Liver (tissue), 9 donors: ENCODE results near the gene RPGRIP1L. TPM values are rescaled to one million over a fixed set of nuclear protein-coding genes. Genes with fewer than 3 reads are reported as not detected.
A peak's percentile ranks its signal among the peaks of the same experiment; 100 is the strongest.

Experiments
- DNase-seq: peaks from one replicate; pipeline ENCODE4 v3.0.0-alpha.2; 2017; ENCODE audit warnings: low spot score
- H3K27ac ChIP-seq, 2 donors: one replicate each; pipeline ENCODE4 v1.7.0; 2013; ENCODE audit warnings: inconsistent platforms in 2 of 2, low read length in 2 of 2, control low read depth in 1 of 2, low read depth in 1 of 2, mild to moderate bottlenecking in 1 of 2
- H3K27me3 ChIP-seq, 4 donors: one replicate each; pipeline versions ENCODE4 v1.6.1 to v1.7.0; 2013; ENCODE audit warnings: low read length in 3 of 4, inconsistent platforms in 1 of 4, mild to moderate bottlenecking in 1 of 4, moderate library complexity in 1 of 4; ENCODE audit not compliant: control insufficient read depth in 4 of 4, insufficient read depth in 4 of 4
- H3K36me3 ChIP-seq, 4 donors: one replicate each; pipeline versions ENCODE4 v1.6.1 to v1.7.0; 2013; ENCODE audit warnings: low read length in 3 of 4, mild to moderate bottlenecking in 3 of 4, low read depth in 1 of 4, moderate library complexity in 1 of 4; ENCODE audit not compliant: control insufficient read depth in 4 of 4, insufficient read depth in 3 of 4
- H3K4me1 ChIP-seq, 4 donors: one replicate each; pipeline versions ENCODE4 v1.6.1 to v1.7.0; 2013; ENCODE audit warnings: low read length in 3 of 4, mild to moderate bottlenecking in 3 of 4, moderate library complexity in 1 of 4; ENCODE audit not compliant: control insufficient read depth in 4 of 4, insufficient read depth in 4 of 4
- H3K4me3 ChIP-seq, 3 donors: one replicate each; pipeline versions ENCODE4 v1.6.1 to v1.7.0; 2013; ENCODE audit warnings: low read length in 3 of 3, control low read depth in 1 of 3, low read depth in 1 of 3, mild to moderate bottlenecking in 1 of 3
- H3K9ac ChIP-seq, 2 donors: one replicate each; pipeline ENCODE4 v1.7.0; 2013; ENCODE audit warnings: low read length in 2 of 2, mild to moderate bottlenecking in 2 of 2, moderate library complexity in 2 of 2, control low read depth in 1 of 2, low read depth in 1 of 2
- H3K9me3 ChIP-seq, 4 donors: one replicate each; pipeline versions ENCODE4 v1.6.1 to v1.7.0; 2013; ENCODE audit warnings: low read length in 3 of 4; ENCODE audit not compliant: control insufficient read depth in 4 of 4
- FOXA2 ChIP-seq: IDR thresholded peaks from 2 replicates; pipeline ENCODE4 v1.6.1; 2016; ENCODE audit warnings: antibody characterized with exemption
- GABPA ChIP-seq, 2 donors: IDR thresholded peaks in 1 of 2; conservative IDR thresholded peaks in 1 of 2; 2 replicates each; pipeline ENCODE4 v1.6.1; 2016; ENCODE audit warnings: antibody characterized with exemption in 2 of 2, mild to moderate bottlenecking in 1 of 2, moderate library complexity in 1 of 2
- HNF4G ChIP-seq: IDR thresholded peaks from 2 replicates; pipeline ENCODE4 v1.6.1; 2016; ENCODE audit warnings: antibody characterized with exemption
- JUND ChIP-seq, 2 donors: IDR thresholded peaks; 2 replicates each; pipeline ENCODE4 v1.6.1; 2016; ENCODE audit warnings: antibody characterized with exemption in 2 of 2
- NR2F2 ChIP-seq: IDR thresholded peaks from 2 replicates; pipeline ENCODE4 v1.6.1; 2016; ENCODE audit warnings: antibody characterized with exemption
- RAD21 ChIP-seq, 2 donors: IDR thresholded peaks; 2 replicates each; pipeline ENCODE4 v1.6.1; 2016; ENCODE audit warnings: antibody characterized with exemption in 2 of 2, mild to moderate bottlenecking in 2 of 2
- RXRA ChIP-seq, 2 donors: IDR thresholded peaks; 2 replicates each; pipeline ENCODE4 v1.6.1; 2017 to 2018; ENCODE audit warnings: antibody characterized with exemption in 2 of 2, mild to moderate bottlenecking in 1 of 2
- SP1 ChIP-seq: IDR thresholded peaks from 2 replicates; pipeline ENCODE4 v1.6.1; 2018; ENCODE audit warnings: antibody characterized with exemption, mild to moderate bottlenecking
- TAF1 ChIP-seq: conservative IDR thresholded peaks from 2 replicates; pipeline ENCODE4 v1.6.1; 2016; ENCODE audit warnings: antibody characterized with exemption, mild to moderate bottlenecking
- YY1 ChIP-seq: IDR thresholded peaks from 2 replicates; pipeline ENCODE4 v1.6.1; 2016; ENCODE audit warnings: antibody characterized with exemption, mild to moderate bottlenecking
- WGBS: extraction: QIAGEN DNeasy Blood & Tissue Kit; methylation state at CpG from one replicate; pipeline ENCODE4 v1.1.7; 2013; 5-methylcytosine and 5-hydroxymethylcytosine counted together
- polyA plus RNA-seq, 2 donors: library from polyadenylated mRNA; stranded (reverse) in 1 of 2; unstranded in 1 of 2; fragments of 200-250 nt in 1 of 2; fragments of >200 nt in 1 of 2; fragmentation: Nextera tagmentation in 1 of 2; extraction: Ambion mirVana in 1 of 2; gene quantifications; one replicate each; pipeline versions ENCODE4 v1.2.1 to v1.2.3, GENCODE V29; 2013 to 2015
- total RNA-seq, 2 donors: library from RNA; depleted of rRNA; stranded (reverse); fragments of >200 nt; gene quantifications; one replicate each; pipeline ENCODE4 v1.2.3, GENCODE V29; 2014
- TF ChIP-seq, protein P1 (sequence below): IDR thresholded peaks from 2 replicates; pipeline ENCODE4 v1.6.1; 2016; ENCODE audit warnings: antibody characterized with exemption
- TF ChIP-seq, protein P2 (sequence below): fragments of 150-350 bp; IDR thresholded peaks from 2 replicates; pipeline ENCODE4 v1.5.1; 2017; ENCODE audit warnings: improper control_type of control experiment, low read depth, low read length; ENCODE audit not compliant: missing input control
- TF ChIP-seq, protein P3 (sequence below): IDR thresholded peaks from 2 replicates; pipeline ENCODE4 v1.6.1; 2016; ENCODE audit warnings: antibody characterized with exemption
- TF ChIP-seq, protein P4 (sequence below): IDR thresholded peaks from 2 replicates; pipeline ENCODE4 v1.6.1; 2016; ENCODE audit warnings: antibody characterized with exemption
- donor health status: healthy.
- donor health status: healthy.
- donor health status: healthy.
- donor health status: healthy.
- donor health status: healthy.

RPGRIP1L gene
- total and polyA plus RNA-seq, 4 donors, result 0.46 to 1.4 (median 0.89) TPM

DNA sequence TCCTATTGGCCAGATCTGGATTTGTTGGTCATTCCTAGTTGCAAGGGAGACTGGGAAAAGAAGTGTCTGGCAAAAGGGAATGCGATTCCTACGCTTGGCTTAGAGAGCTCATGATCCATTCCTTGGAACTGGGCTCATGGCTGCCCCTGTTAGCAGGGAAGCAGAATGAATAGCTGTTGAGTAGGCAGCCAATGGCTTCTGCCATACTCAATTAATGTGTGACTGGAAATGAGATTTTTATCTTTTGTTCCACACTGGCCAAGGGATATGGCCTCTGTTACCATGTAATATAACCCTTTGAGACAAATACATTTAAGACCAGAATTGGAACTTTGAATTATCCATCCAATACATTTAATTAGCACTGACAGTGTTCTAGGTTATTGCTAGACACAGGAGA lies 31.2 kb upstream of the RPGRIP1L start:
- H3K4me3 ChIP-seq, result no peak overlapping the region
- 96% methylated on average over 2 of the region's 2 CpGs for WGBS
- no peaks in the 10 kb centered on the region for H3K9me3 ChIP-seq
- TF ChIP-seq JUND (IDR thresholded peaks at IDR 0.05) (no peak), YY1 (no peak), TAF1 (no peak), HNF4G (no peak), GABPA (IDR thresholded peaks at IDR 0.05 in 1 of 2, conservative IDR thresholded peaks at IDR 0.05 in 1 of 2) (no peak), FOXA2 (no peak), RAD21 (IDR thresholded peaks at IDR 0.05) (no peak), NR2F2 (no peak)
- TF ChIP-seq, protein P1, sequence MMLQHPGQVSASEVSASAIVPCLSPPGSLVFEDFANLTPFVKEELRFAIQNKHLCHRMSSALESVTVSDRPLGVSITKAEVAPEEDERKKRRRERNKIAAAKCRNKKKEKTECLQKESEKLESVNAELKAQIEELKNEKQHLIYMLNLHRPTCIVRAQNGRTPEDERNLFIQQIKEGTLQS, result no peak
- TF ChIP-seq, protein P2, sequence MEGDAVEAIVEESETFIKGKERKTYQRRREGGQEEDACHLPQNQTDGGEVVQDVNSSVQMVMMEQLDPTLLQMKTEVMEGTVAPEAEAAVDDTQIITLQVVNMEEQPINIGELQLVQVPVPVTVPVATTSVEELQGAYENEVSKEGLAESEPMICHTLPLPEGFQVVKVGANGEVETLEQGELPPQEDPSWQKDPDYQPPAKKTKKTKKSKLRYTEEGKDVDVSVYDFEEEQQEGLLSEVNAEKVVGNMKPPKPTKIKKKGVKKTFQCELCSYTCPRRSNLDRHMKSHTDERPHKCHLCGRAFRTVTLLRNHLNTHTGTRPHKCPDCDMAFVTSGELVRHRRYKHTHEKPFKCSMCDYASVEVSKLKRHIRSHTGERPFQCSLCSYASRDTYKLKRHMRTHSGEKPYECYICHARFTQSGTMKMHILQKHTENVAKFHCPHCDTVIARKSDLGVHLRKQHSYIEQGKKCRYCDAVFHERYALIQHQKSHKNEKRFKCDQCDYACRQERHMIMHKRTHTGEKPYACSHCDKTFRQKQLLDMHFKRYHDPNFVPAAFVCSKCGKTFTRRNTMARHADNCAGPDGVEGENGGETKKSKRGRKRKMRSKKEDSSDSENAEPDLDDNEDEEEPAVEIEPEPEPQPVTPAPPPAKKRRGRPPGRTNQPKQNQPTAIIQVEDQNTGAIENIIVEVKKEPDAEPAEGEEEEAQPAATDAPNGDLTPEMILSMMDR, result no peak
- TF ChIP-seq, protein P3, sequence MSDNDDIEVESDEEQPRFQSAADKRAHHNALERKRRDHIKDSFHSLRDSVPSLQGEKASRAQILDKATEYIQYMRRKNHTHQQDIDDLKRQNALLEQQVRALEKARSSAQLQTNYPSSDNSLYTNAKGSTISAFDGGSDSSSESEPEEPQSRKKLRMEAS, result no peak
- TF ChIP-seq, protein P4, sequence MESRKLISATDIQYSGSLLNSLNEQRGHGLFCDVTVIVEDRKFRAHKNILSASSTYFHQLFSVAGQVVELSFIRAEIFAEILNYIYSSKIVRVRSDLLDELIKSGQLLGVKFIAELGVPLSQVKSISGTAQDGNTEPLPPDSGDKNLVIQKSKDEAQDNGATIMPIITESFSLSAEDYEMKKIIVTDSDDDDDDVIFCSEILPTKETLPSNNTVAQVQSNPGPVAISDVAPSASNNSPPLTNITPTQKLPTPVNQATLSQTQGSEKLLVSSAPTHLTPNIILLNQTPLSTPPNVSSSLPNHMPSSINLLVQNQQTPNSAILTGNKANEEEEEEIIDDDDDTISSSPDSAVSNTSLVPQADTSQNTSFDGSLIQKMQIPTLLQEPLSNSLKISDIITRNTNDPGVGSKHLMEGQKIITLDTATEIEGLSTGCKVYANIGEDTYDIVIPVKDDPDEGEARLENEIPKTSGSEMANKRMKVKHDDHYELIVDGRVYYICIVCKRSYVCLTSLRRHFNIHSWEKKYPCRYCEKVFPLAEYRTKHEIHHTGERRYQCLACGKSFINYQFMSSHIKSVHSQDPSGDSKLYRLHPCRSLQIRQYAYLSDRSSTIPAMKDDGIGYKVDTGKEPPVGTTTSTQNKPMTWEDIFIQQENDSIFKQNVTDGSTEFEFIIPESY, result no peak
- no peaks in the 10 kb centered on the region for H3K27me3 ChIP-seq
- H3K27ac ChIP-seq, result no peak overlapping the region
- no peak for DNase-seq
- no peak overlapping the region for H3K9ac ChIP-seq
- peaks cover 3 to 8% (median 7%) of the 10 kb centered on the region in 4 donors for H3K4me1 ChIP-seq
- no peaks in the 10 kb centered on the region for H3K36me3 ChIP-seq

DNA sequence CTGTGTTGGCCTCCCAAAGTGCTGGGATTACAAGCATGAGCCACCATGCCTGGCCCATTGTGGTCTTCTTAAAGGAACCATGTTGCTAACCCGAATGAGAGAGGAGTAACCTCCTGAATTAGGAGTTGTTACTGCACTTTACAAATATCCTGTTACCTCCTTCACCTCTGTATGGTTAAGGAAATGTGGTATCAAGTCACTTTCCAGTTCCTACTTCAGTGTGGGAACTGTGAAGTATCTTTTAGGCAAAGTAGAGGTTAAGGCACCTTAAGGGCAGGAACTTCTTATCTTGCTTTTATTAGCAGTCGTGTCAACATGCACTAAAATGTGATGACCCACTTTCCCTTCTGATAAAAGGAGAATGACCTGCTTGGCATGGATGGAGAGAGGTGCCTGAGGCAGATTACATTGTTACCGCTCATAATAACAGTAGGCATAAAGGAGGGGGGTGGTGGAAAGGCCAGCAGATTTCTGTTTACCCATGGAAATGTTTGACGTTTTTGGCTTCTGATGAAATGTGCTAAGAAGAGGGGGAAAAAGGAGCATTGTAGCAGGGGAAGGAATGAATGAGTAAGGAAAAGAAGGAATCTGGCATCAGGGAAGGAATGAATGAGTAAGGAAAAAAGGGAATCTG lies 28.8 kb upstream of the RPGRIP1L start:
- Histone ChIP-seq H3K4me3 (no peak overlapping the region), H3K4me1 (peaks cover 3 to 8% (median 7%) of the 10 kb centered on the region in 4 donors), H3K27me3 (no peaks in the 10 kb centered on the region), H3K9me3 (no peaks in the 10 kb centered on the region), H3K9ac (no peak overlapping the region), H3K36me3 (no peaks in the 10 kb centered on the region), H3K27ac (no peak overlapping the region)
- DNase-seq, result no peak
- WGBS, result 35% methylated on average over 4 of the region's 4 CpGs
- TF ChIP-seq SP1 (no peak), RXRA (IDR thresholded peaks at IDR 0.05) (peak; percentile 15 to 42), NR2F2 (peak; percentile 87)

DNA sequence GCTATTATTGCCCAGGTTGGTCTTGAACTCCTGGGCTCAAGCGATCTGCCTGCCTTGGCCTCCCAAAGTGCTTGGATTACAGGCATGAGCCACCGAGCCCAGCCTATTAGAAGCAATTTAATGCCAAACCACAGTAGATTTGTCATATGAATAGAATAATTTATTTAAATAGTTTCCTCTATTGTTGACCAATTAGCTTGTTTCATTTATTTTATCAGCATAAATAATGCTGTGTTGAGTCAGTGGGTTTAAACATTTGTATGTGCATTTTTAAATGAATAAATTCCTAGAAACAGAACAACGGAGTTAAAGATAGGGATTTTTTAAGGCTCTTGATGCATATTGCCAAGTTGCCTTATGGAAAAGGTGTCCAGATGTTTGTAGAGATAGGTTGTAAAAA lies 27.0 kb upstream of the RPGRIP1L start:
- TF ChIP-seq FOXA2, result no peak
- TF ChIP-seq, protein P3, result no peak
- no peak overlapping the region for H3K4me3 ChIP-seq
- H3K9me3 ChIP-seq, result no peaks in the 10 kb centered on the region
- H3K4me1 ChIP-seq, result peaks cover 3 to 8% (median 7%) of the 10 kb centered on the region in 4 donors
- no peak for DNase-seq
- H3K27me3 ChIP-seq, result no peaks in the 10 kb centered on the region
- H3K27ac ChIP-seq, result no peak overlapping the region
- WGBS, result 96% methylated on average over 3 of the region's 3 CpGs
- H3K36me3 ChIP-seq, result no peaks in the 10 kb centered on the region
- H3K9ac ChIP-seq, result no peak overlapping the region
